GM23248 (cell line): Measurements from ENCODE around the gene DCAF6.

Experiments used
- EZH2 ChIP-seq: fragments of 200-600 bp; sonication (generic); IDR thresholded peaks from 2 replicates; pipeline ENCODE4 v1.6.1; 2018; ENCODE audit warnings: antibody characterized with exemption, mild to moderate bottlenecking; ENCODE audit not compliant: insufficient read depth, poor library complexity, severe bottlenecking
- EZH2phosphoT487 ChIP-seq: fragments of 200-600 bp; sonication (generic); IDR thresholded peaks from 2 replicates; pipeline ENCODE4 v1.6.1; 2018; ENCODE audit warnings: antibody characterized with exemption, moderate library complexity, mild to moderate bottlenecking, low read depth; ENCODE audit not compliant: insufficient read depth

DNA sequence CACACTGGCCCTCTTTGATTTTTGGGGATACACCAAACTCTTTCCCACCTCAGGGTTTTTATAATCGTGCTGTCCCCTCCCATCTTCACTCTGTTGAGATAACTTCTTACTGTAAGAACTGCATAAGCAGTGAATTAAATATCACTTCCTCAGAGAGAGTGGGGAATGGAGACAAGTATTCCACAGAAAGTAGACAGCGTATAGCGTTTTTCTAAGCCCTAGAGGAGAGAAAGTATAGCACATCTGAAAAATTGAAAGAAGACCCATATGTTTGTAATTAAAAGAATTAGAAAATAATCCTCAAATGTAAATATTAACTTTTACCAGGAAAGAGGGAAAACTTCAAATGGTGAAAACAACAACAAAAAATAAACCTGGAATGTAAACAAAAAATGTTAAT lies 132.9 kb downstream of the DCAF6 start:
- TF ChIP-seq EZH2phosphoT487 (no peak), EZH2 (no peak)
